ENCODE results near the gene OR2W1.

The OR2W1 gene

GRCh38 chr6:28996844-28997510 lies 48.0 kb downstream of the OR2W1 start:
- no peak for DNase-seq

- no peak for DNase-seq
These were observed 49.8 kb downstream of the OR2W1 start for GRCh38 chr6:28995093-28995650.
